Measurements from ENCODE around the gene RAPGEF1. TPM values are rescaled to one million over a fixed set of nuclear protein-coding genes. Genes with fewer than 3 reads are reported as not detected.
"Not testable (repeated sequence)": the region's sequence is repeated elsewhere in the genome, so short reads cannot be mapped to it uniquely, and the experiment has no call there.

The RAPGEF1 gene
- total RNA-seq, 1 donor from 2014 or later: 31.3 TPM

DNA sequence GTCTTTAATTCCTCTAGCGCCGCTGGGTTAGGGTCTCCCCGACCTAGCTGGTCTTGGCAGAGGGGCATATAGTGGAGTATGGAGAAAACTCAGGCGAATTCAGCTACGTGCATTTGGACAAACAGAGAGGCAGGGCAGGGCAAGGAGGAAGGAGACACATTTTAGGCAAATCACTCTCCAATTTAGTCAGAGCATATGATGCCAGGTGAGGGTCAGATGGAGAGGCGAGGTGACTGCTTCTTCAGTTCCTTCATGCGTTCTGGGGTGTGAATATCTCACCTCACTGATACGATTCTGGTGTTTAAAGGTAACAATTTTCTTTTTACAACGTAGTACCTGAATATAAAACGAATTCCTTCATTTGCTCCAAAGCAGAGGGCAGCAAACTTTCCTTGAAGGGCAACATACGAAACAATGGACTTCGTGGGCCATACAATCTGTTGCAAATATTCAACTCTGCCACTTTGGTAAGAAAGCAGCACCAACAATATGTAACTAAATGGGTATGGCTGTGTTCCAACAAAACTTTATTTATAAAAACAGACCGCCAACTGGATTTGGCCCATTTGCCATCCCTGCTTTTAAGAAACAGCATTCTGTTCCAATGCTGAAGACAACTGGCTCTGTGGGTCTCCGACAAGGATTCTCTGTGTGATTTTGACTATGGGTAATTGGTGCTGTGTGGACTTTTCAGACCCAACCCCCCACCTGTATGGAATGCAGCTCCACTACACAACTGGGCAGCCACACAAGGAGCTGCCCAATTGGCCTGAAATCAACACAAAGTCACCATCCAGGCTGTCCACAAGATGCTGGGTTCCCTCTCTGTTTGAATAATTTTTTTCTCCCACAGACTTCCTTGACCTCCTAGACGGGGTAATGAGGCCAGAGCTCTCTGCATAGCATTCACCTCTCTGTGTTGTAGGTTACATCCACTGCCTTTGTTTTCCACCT lies 53.8 kb downstream of the RAPGEF1 start:
- no peak for DNase-seq (ENCODE audit: low read depth)

DNA sequence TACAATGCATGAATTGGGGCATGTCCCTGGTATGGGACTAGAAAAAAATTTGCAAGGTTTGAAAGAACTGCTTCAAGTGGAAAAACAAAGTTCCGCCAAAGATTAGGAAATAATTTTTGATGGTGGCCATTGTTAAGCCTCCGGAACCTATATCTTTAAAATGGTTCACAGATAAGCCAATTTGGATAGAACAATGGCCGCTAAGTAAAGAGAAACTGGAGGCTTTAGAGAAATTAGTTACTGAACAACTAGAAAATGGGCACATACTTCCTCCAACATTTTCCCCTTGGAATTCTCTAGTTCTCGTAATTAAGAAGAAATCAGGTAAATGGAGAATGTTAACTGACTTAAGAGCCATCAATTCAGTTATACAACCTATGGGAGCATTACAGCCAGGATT lies 56.8 kb downstream of the RAPGEF1 start:
- not testable (repeated sequence) for DNase-seq (ENCODE audit: low read depth)

DNA sequence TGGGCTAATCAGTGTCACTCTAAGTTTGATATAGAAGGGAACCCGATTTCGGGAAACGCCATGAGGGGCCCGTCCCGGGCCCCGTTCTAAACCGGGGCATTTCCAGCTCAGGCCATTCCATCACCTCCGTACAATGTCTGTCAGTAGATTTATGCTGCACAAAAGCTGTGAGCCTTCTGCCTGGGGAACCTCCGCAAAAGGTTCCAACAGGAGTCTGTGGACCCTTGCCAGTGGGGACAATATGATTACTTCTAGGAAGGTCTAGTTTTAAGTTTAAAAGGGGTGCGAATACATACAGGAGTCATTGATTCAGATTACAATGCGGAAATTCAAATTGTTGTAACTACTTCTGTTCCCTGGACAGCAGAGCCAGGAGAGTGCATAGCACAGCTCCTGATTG lies 57.6 kb downstream of the RAPGEF1 start:
- no peak for DNase-seq (ENCODE audit: low read depth)

DNA sequence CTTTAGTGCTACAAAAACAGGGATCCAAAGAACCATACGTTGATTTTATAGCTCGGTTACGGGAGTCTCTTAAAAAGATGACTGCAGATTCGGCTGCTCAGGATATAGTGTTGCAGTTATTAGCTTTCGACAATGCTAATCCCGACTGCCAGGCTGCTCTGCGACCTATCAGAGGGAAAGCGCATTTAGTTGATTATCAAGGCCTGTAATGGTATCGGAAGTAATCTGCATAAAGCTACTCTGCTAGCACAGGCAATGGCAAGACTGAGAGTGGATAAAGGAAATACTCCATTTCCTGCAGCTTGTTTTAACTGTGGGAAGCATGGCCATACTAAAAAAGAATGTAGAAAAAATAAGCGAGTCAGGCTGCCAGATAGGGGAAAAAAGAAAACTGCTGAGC lies 58.0 kb downstream of the RAPGEF1 start:
- not testable (repeated sequence) for DNase-seq (ENCODE audit: low read depth)

DNA sequence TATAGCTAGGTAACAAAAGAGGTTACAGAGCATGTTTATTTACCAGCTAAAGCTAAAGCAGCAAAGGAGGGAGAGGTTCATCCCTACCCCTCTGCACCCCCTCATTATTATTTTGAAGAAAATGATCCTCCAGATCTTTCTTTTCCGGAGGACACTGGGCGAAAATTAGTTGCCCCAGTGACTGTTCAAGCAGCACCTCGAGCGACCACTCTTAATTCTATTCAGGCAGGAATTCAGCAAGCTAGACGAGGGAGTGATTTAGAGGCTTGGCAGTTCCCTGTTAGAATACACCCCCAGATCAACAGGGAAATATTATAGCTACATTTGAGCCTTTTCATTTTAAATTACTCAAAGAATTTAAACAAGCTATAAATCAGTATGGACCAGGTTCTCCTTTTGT lies 58.8 kb downstream of the RAPGEF1 start:
- DNase-seq (ENCODE audit: low read depth): not testable (repeated sequence)

DNA sequence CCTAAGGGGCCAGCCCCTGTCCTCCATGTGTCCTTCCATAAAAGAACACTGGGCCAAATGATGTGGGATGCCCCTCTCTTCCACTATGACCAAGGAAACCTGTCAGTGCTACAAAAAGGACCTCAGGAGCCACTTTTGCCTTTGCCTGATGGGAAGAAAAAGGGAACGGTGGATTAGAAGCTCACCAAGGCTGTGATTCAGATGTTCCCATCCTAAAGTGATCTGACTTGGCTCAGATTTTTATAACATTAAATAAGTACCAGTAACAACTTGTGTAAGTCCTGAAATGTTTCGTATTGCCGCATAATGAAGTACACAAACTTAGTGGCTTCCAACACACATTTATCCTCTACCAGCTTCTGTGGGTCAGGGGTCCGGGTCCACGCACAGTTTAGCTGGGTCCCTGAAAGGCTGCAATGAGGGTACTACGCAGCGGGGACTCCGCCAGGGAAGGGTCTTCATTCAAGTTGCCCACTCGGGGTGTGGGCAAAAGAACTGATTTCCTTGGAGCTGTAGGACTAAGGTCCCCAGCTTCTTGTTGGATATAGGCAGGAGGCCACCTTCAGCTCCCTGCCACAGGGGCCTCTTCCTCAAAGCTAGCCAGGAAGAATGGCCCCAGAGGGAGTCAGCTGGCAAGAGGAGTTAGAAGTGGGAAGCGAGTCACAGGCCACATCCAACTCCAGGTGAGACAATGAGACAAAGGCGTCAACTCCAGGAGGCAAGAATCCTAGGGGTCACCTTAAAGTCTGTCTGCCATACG lies 60.4 kb downstream of the RAPGEF1 start:
- DNase-seq (ENCODE audit: low read depth): no peak

DNA sequence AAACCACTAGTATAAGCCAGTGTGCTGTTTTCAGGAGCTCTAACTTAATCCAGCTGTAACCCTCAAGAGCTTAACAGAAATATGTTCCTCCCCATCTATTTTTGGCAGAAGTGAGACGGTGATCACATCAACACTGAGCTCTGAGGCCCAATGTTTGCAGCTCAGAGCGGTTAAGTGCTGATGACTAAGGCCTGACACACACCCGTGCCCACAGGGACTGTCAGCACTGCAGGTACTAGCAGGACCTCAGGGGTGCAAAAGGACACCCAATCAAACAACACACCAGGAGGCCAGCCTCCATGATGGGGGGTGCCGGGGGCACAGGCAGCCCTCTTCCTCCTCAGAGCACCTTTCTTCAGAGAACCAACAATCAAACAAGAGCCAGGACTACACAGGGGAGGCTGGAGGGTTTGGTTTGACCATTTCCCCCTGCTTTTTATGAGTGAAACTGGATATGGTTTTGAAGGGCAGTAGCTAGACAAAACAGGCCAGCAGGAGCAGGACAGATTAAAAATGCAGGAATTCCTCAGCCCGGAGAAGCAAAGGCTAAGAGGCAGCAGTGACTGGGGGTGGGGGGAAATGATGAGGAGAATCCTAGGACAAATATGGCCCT lies 61.3 kb downstream of the RAPGEF1 start:
- DNase-seq (ENCODE audit: low read depth): peak; percentile 96

DNA sequence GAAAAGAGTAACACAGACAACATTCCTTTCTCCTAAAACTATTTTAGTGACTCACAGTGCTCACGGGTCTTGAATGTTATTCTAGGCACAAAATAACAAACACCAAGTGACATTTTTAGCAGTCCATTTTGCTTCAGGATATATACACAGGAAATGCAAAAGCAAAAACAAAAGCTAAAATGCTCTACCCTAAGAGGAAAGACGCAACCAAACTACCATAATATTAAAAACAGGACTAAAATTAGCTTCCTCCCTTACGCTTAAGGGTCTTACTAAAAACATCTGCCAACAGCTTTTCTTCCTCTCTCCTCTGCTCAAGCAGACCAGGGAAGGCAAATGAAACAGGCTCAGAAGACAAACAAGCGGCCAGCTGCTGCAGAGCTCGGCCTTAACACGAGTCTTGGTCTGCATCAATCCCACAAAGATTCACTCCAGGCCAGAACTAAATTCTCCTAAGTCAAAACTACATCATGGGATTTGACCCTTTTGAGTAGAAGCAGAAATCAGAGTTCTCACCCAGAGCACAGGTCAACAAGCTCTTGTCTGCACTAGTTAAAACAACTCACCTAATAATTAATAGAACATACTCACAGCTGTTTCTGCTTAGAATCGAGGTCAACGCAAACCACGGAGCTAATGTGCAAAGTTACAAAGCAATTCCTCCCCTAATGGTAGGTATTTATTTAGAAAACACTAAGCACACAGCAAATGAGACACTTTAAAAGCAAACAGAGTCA lies 62.3 kb downstream of the RAPGEF1 start:
- peak; percentile 93 for DNase-seq (ENCODE audit: low read depth)

DNA sequence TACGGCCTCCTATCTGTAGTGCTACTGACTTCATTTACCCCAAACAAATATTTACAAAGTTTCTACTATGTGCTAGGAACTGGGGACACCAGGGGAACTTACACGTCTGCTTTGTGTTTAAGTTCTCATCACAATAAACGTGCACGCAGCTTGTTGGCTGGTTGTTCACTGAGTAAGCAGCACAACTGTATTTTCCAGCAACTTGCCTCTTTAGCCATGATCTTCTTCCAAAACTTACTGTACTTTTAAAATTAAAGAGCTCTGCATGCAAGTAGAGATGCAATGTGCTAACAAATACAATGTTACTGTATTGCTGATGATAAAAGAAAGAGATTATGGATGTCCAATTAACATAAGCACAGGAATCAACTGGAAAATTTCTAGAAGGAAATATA lies 62.8 kb downstream of the RAPGEF1 start:
- DNase-seq (ENCODE audit: low read depth): no peak

DNA sequence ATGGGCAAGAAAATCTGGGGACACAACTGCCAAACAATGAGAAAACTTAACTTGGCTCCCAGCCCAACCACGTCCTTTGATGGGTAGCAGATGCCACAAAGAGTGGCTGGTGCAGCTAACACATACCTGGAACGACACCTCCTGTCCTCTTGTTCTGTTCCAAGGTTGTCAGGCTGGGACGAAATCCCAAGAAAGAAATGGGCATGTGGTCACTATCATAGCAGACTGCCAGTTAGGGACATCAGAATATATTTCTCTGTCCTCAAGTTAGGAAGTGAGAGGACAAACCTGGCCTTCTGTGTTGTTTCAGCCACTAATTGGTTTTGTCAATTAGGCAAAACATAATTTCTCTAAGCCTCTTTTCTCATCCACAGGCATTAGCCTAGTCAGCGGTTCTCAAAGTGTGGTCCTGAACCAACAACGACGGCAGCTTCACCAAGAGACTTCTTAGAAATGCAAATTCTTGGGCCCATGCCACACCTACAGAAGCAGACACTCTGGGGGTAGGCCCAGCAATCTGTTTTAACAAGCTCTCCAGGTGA lies 63.4 kb downstream of the RAPGEF1 start:
- no peak for DNase-seq (ENCODE audit: low read depth)

DNA sequence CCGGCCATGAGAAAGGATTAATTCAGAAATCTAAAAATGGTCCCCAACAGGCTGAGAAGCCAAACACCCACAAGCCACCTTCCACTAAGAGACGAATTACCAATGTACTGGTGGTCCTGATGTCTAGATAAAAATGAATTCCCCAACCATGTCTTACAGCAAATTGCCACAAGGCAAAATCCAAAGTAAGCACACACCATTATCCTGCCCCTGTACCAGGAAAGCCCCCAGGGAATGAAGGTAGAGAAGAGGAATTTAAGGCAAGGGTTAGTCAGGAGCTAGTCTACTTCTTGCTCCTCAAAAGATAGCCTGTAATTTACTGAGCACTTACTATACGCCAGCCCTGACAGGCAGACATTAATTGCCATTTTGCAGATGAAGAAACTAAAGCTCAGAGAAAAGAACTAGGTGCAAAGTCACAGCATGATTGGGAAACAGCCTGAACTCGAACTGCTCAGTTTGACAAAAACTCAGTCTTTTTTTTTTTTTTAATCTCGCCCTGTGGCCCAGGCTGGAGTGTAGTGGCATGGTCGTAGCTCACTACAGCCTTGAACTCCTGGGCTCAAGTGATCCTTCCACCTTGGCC lies 64.3 kb downstream of the RAPGEF1 start:
- no peak for DNase-seq (ENCODE audit: low read depth)

DNA sequence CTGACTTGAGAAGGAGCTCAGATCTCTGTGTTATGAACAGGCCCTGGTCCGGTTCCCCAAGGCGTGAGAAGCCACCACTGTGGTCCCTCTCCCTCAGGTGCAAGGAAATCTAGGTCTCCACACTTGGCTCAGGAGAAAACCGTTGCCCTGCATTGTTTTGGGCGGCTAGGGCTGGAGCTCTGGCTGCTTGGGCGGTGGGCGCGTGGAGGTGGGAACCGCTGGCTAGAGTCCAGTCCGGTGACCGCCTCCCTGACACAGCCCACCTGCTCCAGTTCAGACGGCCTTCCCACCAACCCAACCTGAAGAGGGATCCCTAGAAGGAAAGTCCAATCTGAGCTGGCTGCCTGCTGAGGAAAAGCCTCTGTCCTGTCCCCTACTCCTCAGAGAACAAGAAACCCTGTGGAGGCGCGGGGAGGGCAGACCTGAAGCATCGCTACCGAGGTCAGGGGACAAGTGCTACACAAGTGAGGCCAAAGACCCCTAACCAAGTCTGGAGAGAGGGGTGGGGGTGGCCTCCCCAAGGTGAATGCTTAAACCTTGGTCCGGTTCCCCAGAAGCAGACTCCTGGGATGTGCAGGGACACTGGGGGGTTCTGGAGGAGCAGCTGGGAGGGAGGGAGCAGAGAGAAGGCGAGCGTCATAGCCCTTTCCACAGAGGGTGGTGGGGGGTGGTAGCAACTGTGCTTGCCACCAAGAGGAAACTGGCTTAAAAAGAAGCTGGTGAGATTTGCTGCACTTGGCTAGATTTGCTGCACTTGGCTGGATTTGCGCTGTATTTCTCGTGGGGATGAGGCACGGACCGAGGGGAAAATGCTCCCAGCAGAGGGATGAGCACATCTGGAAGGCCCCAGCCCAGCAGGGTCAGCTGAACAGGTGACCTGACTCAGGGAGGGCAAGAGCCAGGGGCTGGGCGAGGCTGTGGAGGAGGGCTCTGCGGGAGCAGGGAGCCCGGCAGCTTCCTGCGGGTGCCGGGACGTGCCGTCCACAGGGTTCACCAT lies 65.2 kb downstream of the RAPGEF1 start:
- DNase-seq (ENCODE audit: low read depth): no peak

DNA sequence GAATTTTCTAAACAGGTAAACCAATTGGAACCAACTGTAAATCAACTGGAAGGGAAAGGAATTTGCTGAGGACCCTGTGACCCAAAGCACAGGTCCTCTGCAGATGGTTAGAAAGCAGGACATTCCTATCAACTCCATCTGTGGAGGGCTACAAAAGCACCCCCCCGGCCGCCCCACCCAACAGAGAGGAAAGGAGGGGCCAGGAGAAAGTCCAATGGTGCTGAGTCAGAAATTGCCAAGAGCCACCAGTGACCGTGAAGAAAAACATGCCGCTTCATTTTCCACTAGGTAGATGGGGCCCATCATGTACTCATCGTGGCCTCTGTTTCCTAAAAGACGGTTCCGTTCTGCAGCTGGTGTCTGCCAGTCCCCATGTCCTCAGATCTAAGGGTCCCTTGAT lies 66.3 kb downstream of the RAPGEF1 start:
- DNase-seq (ENCODE audit: low read depth): no peak

DNA sequence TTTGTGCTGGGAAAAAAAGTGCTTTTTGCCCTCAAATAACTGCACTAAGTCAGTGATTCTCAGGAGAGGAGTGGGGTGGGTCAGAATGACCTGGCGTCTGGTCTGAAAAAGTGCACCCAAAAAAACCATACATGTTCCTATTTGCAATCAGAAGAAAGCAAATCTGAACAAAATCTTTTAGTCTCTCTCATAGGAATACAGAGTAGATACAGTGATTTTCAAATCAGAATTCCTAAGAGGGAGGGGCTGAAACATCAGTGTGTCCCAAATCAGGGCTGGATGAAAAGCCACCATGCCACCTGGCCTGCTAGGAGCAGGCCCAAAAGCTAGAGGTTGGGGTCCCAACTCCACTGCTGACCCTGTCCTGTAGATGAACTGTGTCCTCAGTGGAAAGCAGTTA lies 66.8 kb downstream of the RAPGEF1 start:
- no peak for DNase-seq (ENCODE audit: low read depth)

DNA sequence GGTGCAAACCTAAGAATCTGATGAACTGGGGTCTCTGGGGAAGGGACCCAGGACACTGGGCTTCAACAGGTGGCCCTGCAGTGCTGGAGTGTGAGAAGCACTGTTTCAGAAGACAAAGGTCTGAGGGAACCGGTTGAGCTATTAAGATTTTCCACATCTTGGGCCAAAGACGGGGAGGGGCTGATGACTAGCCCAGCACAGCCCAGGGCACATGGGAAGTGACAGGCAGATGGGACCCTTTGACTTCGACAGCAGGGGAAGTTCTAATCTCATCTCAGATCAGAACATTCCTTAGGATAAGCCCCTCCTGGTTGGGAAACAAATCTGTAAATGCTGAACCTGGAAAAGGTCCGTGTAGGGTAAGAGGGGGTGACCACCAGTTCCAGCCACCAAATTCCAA lies 67.4 kb downstream of the RAPGEF1 start:
- DNase-seq (ENCODE audit: low read depth): no peak

DNA sequence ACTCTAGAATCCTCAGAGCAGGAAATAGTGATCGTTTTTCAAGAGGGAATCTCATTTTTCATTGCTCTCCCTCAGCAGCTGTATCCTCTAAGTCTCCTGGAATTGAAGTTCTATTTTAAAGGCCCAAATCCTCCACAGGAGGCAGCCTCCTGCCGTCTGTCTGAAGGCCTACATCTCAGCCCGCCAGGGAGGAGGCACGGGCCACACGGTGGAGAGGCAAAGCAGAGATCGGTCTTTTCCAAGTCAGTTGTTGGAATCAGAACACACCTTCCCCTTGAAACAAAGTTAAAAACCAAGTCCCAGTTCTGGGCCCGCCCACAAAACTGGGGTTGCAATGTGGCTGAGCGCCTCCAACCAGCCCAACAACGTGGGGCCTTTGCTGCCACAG lies 68.7 kb downstream of the RAPGEF1 start:
- no peak for DNase-seq (ENCODE audit: low read depth)

DNA sequence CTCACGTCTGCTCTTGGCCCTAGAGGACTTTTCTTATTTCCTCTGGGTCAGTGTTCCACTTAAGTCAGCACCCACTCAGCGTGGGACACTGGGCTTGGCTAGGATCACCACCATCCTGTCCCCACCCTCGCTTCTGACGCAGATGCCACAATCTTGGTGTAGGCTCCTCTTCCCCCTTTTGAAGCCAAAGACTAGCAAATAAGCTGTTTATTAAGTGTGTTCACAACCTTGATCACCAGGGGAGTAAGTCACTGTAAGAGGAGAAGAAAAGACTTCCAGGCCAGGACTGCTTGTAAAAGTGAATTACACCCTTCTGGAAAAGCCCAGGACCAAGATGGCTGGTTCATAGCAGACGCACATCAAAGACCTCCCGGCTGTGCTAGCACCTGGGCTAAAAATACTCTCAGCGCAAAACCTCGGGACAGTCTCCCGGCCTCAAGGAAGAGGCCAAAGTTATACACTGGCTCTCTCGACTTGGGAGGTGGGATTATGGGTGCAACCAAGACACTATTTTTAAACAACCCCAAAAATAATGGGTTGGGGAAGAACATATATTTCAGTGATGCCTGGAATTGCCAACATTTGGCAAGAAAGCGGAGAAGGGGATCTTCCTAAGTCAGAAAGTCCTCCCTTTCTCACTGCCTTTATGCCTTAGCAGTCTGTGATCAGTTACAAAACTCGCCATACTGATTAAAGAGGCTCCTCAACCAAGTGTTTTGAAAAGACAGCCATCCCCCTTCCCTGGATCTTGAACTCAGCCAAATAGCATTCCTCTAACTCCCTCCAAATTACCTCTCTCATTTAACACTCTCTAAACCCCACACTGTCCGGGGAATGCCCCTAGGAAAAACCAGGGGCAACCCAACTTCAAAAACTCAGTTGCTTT lies 69.4 kb downstream of the RAPGEF1 start:
- no peak for DNase-seq (ENCODE audit: low read depth)

DNA sequence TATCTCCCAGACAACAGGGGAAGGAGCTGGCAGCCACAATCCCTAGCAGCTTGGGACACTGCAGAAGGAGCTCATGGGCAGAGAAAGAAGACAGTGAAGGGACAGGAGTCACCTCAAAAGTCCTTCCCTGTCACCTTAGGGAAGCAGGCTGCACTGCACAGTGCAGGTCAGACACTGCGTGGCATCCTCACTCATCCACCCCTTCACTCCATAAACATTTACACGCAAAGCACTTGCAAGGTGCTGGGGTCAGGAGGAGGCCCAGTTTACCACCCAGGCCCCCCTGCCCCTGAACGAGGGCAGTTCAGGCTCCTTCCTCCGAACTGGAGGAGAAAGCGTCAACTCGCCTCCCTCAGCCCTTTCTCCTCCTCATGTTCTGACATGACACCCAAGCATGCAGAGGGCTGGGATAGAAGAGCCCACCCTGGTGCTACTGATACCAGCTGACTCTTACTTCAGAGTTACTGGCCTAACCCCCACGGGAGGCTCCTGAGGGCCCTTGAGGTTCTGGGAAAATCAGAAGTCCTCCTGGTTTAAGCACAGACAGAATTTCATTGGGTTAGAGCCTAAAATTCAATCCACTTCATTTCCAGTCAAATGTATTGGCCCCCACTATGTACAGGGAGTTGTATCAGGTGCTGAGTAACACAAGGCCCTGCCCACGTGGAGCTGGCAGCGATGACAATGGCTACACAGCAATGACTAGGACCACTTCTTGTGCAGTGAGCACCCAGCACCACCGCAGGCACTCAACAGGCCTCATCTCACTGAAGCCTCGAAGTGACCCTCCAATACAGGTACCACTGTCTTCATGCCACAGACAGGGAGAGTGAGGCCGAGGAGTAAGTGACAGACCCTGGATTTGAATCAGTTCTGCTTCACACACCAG lies 70.4 kb downstream of the RAPGEF1 start:
- DNase-seq (ENCODE audit: low read depth): no peak
